K562 (cell line): ENCODE data around the gene FAM236C.
"Not testable (repeated sequence)": the region's sequence is repeated elsewhere in the genome, so short reads cannot be mapped to it uniquely, and the experiment has no call there.

Experiments
- EZH2 ChIP-seq: IDR thresholded peaks from 2 replicates; pipeline ENCODE4 v1.6.1; 2012; ENCODE audit warnings: low read depth, mild to moderate bottlenecking, inconsistent platforms, low read length, borderline replicate concordance
- HCFC1 ChIP-seq: IDR thresholded peaks from 2 replicates; pipeline ENCODE4 v1.6.1; 2012; ENCODE audit warnings: low read depth, low read length, improper control_type of control experiment
- HLTF ChIP-seq: fragments of 450-650 bp; IDR thresholded peaks from 2 replicates; pipeline ENCODE4 v1.6.1; 2016
- MAFF ChIP-seq: IDR thresholded peaks from 2 replicates; pipeline ENCODE4 v1.6.1; 2012; ENCODE audit warnings: low read length, improper control_type of control experiment
- SAFB2 ChIP-seq: fragments of 200-400 bp; formaldehyde crosslinking; IDR thresholded peaks from 2 replicates; pipeline ENCODE4 v1.6.1; 2018; ENCODE audit warnings: borderline replicate concordance, low read length, low read depth, moderate library complexity; ENCODE audit not compliant: severe bottlenecking
- SAP30 ChIP-seq: fragments of 200-600 bp; sonication (generic); IDR thresholded peaks from 2 replicates; pipeline ENCODE4 v1.6.1; 2012; ENCODE audit warnings: borderline replicate concordance, low read depth, mild to moderate bottlenecking, moderate library complexity, low read length, control low read depth, inconsistent platforms; ENCODE audit not compliant: insufficient read depth, poor library complexity, severe bottlenecking
- SMAD2 ChIP-seq: fragments of 150-350 bp; IDR thresholded peaks from 2 replicates; pipeline ENCODE4 v1.6.1; 2014; ENCODE audit warnings: low read depth, mild to moderate bottlenecking, low read length
- ZFP36 ChIP-seq: fragments of 150-350 bp; IDR thresholded peaks from 2 replicates; pipeline ENCODE4 v1.6.1; 2018; ENCODE audit warnings: low read length, low read depth; ENCODE audit not compliant: partially characterized antibody
- TF ChIP-seq, protein P1 (sequence below), 2 experiments: fragments of 450-650 bp in 1 of 2; sonication (generic) in 1 of 2; formaldehyde crosslinking in 1 of 2; IDR thresholded peaks in 1 of 2; conservative IDR thresholded peaks in 1 of 2; 2 replicates each; pipeline versions ENCODE4 v1.6.1 to v1.8.1; 2016 to 2023; ENCODE audit warnings: mild to moderate bottlenecking in 2 of 2, moderate library complexity in 2 of 2, inconsistent platforms in 1 of 2, missing genetic modification reagents in 1 of 2
- TF ChIP-seq, protein P2 (sequence below), 3 experiments: IDR thresholded peaks in 2 of 3; conservative IDR thresholded peaks in 1 of 3; 2 replicates each; pipeline ENCODE4 v1.5.1; 2011 to 2012; ENCODE audit warnings: low read length in 3 of 3, mild to moderate bottlenecking in 3 of 3, control low read depth in 2 of 3, improper control_type of control experiment in 1 of 3, inconsistent platforms in 1 of 3, low read depth in 1 of 3, mixed read lengths in 1 of 3, moderate library complexity in 1 of 3; ENCODE audit not compliant: insufficient read depth in 2 of 3

GRCh38 chrX:72916096-72916495 lies 3.7 kb downstream of the FAM236C start:
- TF ChIP-seq SAFB2, MAFF, SMAD2, ZFP36, HLTF, HCFC1, EZH2, SAP30: not testable (repeated sequence)
- TF ChIP-seq, protein P1, sequence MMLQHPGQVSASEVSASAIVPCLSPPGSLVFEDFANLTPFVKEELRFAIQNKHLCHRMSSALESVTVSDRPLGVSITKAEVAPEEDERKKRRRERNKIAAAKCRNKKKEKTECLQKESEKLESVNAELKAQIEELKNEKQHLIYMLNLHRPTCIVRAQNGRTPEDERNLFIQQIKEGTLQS (IDR thresholded peaks at IDR 0.05): not testable (repeated sequence)
- TF ChIP-seq, protein P1 (CRISPR knock-in tag; conservative IDR thresholded peaks at IDR 0.05): not testable (repeated sequence)
- TF ChIP-seq, protein P2, sequence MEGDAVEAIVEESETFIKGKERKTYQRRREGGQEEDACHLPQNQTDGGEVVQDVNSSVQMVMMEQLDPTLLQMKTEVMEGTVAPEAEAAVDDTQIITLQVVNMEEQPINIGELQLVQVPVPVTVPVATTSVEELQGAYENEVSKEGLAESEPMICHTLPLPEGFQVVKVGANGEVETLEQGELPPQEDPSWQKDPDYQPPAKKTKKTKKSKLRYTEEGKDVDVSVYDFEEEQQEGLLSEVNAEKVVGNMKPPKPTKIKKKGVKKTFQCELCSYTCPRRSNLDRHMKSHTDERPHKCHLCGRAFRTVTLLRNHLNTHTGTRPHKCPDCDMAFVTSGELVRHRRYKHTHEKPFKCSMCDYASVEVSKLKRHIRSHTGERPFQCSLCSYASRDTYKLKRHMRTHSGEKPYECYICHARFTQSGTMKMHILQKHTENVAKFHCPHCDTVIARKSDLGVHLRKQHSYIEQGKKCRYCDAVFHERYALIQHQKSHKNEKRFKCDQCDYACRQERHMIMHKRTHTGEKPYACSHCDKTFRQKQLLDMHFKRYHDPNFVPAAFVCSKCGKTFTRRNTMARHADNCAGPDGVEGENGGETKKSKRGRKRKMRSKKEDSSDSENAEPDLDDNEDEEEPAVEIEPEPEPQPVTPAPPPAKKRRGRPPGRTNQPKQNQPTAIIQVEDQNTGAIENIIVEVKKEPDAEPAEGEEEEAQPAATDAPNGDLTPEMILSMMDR (IDR thresholded peaks at IDR 0.05 in 2 of 3, conservative IDR thresholded peaks at IDR 0.05 in 1 of 3; ENCODE audit: insufficient read depth in 2 of 3, low read depth in 1 of 3, low read length in 3 of 3): not testable (repeated sequence)
